T1000 (cell line): Measurements from ENCODE around the gene SLC30A1.
"Not testable (repeated sequence)": the region's sequence is repeated elsewhere in the genome, so short reads cannot be mapped to it uniquely, and the experiment has no call there.

ENCODE experiments used
- DNase-seq: peaks from one replicate; lab custom pipeline; 2025; ENCODE audit warnings: mixed read lengths; lab: John Stamatoyannopoulos, UW

Gene SLC30A1

GRCh38 chr1:211547710-211548109 is 31.3 kb downstream of the SLC30A1 start:
- DNase-seq, result no peak

- DNase-seq, result no peak
Measured at GRCh38 chr1:211546543-211546942, 32.4 kb downstream of the SLC30A1 start.

GRCh38 chr1:211543025-211543424 is 35.9 kb downstream of the SLC30A1 start:
- DNase-seq, result no peak

GRCh38 chr1:211541720-211542477 is 37.1 kb downstream of the SLC30A1 start:
- no peak for DNase-seq

- no peak for DNase-seq
Measured at GRCh38 chr1:211541278-211541677, 37.7 kb downstream of the SLC30A1 start.

- DNase-seq, result not testable (repeated sequence)
Measured at GRCh38 chr1:211540824-211541223, 38.1 kb downstream of the SLC30A1 start.

- DNase-seq, result no peak
Measured at GRCh38 chr1:211538287-211538686, 40.7 kb downstream of the SLC30A1 start.

- DNase-seq, result no peak
Measured at GRCh38 chr1:211537253-211537652, 41.7 kb downstream of the SLC30A1 start.

- no peak for DNase-seq
Measured at GRCh38 chr1:211536606-211537005, 42.4 kb downstream of the SLC30A1 start.

GRCh38 chr1:211535346-211535745 is 43.6 kb downstream of the SLC30A1 start:
- no peak for DNase-seq

- DNase-seq, result no peak
Measured at GRCh38 chr1:211534545-211535291, 44.2 kb downstream of the SLC30A1 start.

- no peak for DNase-seq
Measured at GRCh38 chr1:211532088-211532444, 46.9 kb downstream of the SLC30A1 start.

- no peak for DNase-seq
Measured at GRCh38 chr1:211531194-211532087, 47.5 kb downstream of the SLC30A1 start.

GRCh38 chr1:211530102-211530501 is 48.9 kb downstream of the SLC30A1 start:
- DNase-seq, result no peak

GRCh38 chr1:211529453-211529852 is 49.5 kb downstream of the SLC30A1 start:
- DNase-seq, result no peak

GRCh38 chr1:211529011-211529410 is 50.0 kb downstream of the SLC30A1 start:
- no peak for DNase-seq

GRCh38 chr1:211527888-211528287 is 51.1 kb downstream of the SLC30A1 start:
- DNase-seq, result no peak

- DNase-seq, result no peak
Measured at GRCh38 chr1:211527006-211527405, 52.0 kb downstream of the SLC30A1 start.

GRCh38 chr1:211526101-211526500 is 52.9 kb downstream of the SLC30A1 start:
- DNase-seq, result no peak

GRCh38 chr1:211525101-211525676 is 53.8 kb downstream of the SLC30A1 start:
- no peak for DNase-seq

GRCh38 chr1:211524521-211524920 is 54.4 kb downstream of the SLC30A1 start:
- no peak for DNase-seq

GRCh38 chr1:211522804-211523203 is 56.2 kb downstream of the SLC30A1 start:
- no peak for DNase-seq
